ENCODE data around the gene MID1IP1. TPM values are rescaled to one million over a fixed set of nuclear protein-coding genes. Genes with fewer than 3 reads are reported as not detected.
A peak's percentile ranks its signal among the peaks of the same experiment; 100 is the strongest.

Gene MID1IP1
- total RNA-seq, 3 donors from 2014 or later (not counting 1 experiment from before 2014, with no cell fraction given), result 7.2 to 19.1 (median 14.4) TPM

DNA sequence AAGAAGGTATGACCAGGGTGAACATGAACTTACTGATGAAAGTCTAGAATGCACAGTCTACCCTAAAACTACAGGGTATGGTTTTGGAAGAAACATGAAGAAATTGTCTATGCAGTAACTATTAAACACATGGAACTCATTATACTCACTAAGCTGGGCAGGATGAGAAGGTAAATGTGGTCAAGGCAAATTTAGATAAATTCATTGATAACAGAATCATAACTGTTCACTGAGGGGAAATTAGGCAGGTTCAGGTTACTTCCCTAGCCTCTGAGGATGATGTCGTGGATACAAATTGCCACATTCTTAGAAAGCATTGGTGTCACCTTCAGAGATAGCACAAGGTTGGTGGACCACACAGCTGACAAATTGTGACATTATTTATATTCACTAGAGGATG lies 40.4 kb upstream of the MID1IP1 start:
- Histone ChIP-seq H3K36me3 (ENCODE audit: control insufficient read depth, insufficient read depth, low read length) (no peaks in the 10 kb centered on the region), H3K4me3 (ENCODE audit: low read length) (no peak overlapping the region), H3K9me3 (ENCODE audit: control insufficient read depth, insufficient read depth, low read length) (no peaks in the 10 kb centered on the region), H3K27ac (ENCODE audit: low read length) (no peak overlapping the region), H3K27me3 (ENCODE audit: control insufficient read depth, insufficient read depth, low read length) (no peaks in the 10 kb centered on the region), H3K4me1 (ENCODE audit: control insufficient read depth, insufficient read depth, low read length) (no peaks in the 10 kb centered on the region)
- H3K9me3 Mint-ChIP-seq, result no peaks in the 10 kb centered on the region
- ATAC-seq (no peak), DNase-seq (no peak)
- peaks cover 12 to 16% of the 10 kb centered on the region in 2 donors for H3K27me3 Mint-ChIP-seq (ENCODE audit: low read depth in 2 of 2)
- 83% methylated on average over 1 of the region's 1 CpG for WGBS (ENCODE audit: insufficient coverage)
- no peaks in the 10 kb centered on the region for H3K4me1 Mint-ChIP-seq
- no peak for TF ChIP-seq CTCF (IDR thresholded peaks at IDR 0.05)
- intact Hi-C loops (cut with micrococcal nuclease), result no loop called here
- H3K4me3 Mint-ChIP-seq, result no peak overlapping the region
- H3K36me3 Mint-ChIP-seq, result no peaks in the 10 kb centered on the region
- no peak overlapping the region for H3K27ac Mint-ChIP-seq

- Histone ChIP-seq H3K27me3 (ENCODE audit: control insufficient read depth, insufficient read depth, low read length) (no peaks in the 10 kb centered on the region), H3K27ac (ENCODE audit: low read length) (no peak overlapping the region), H3K4me1 (ENCODE audit: control insufficient read depth, insufficient read depth, low read length) (no peaks in the 10 kb centered on the region), H3K9me3 (ENCODE audit: control insufficient read depth, insufficient read depth, low read length) (no peaks in the 10 kb centered on the region), H3K36me3 (ENCODE audit: control insufficient read depth, insufficient read depth, low read length) (no peaks in the 10 kb centered on the region), H3K4me3 (ENCODE audit: low read length) (no peak overlapping the region)
- Mint-ChIP-seq H3K9me3 (no peaks in the 10 kb centered on the region), H3K36me3 (no peaks in the 10 kb centered on the region), H3K27ac (no peak overlapping the region), H3K4me3 (no peak overlapping the region), H3K27me3 (ENCODE audit: low read depth in 2 of 2) (peaks cover 4 to 12% of the 10 kb centered on the region in 2 donors), H3K4me1 (no peaks in the 10 kb centered on the region)
- ATAC-seq (no peak), DNase-seq (peak in 1 of 2 donors; percentile 54)
- TF ChIP-seq CTCF (IDR thresholded peaks at IDR 0.05), result peak; percentile 39
- 60% methylated on average over 1 of the region's 2 CpGs for WGBS (ENCODE audit: insufficient coverage)
- intact Hi-C loops (cut with micrococcal nuclease), result loop anchor here (5.0 kb wide), 2 partner anchors 219 to 379 kb away; no protein-coding TSS in a partner anchor
Measured at GRCh38 chrX:38768079-38768478, 33.2 kb upstream of the MID1IP1 start.

DNA sequence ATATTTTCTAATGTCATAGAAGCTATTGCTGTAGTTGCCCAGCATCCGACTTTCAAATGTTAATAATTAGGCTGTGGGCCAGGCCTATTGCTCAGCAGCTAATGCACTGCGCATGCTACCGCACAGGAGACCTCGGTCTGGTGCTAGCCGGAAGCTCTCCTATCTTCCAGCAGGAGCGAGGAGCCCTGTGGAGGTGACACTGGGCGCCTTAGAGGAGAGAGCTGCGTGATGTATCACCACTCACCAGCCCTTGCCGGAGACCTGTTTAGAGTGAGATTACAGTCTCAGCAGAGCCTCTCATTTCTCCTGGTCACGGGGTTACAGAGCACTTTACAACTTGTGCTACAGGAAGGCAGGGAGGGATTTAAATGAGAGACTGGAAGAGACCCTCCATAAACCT lies 31.1 kb upstream of the MID1IP1 start:
- Histone ChIP-seq H3K4me3 (ENCODE audit: low read length) (no peak overlapping the region), H3K36me3 (ENCODE audit: control insufficient read depth, insufficient read depth, low read length) (no peaks in the 10 kb centered on the region), H3K4me1 (ENCODE audit: control insufficient read depth, insufficient read depth, low read length) (no peaks in the 10 kb centered on the region), H3K27me3 (ENCODE audit: control insufficient read depth, insufficient read depth, low read length) (no peaks in the 10 kb centered on the region), H3K9me3 (ENCODE audit: control insufficient read depth, insufficient read depth, low read length) (no peaks in the 10 kb centered on the region), H3K27ac (ENCODE audit: low read length) (no peak overlapping the region)
- TF ChIP-seq CTCF (IDR thresholded peaks at IDR 0.05), result no peak
- Mint-ChIP-seq H3K4me1 (no peaks in the 10 kb centered on the region), H3K27me3 (ENCODE audit: low read depth in 2 of 2) (peaks cover 6 to 17% of the 10 kb centered on the region in 2 donors), H3K27ac (no peak overlapping the region), H3K36me3 (no peaks in the 10 kb centered on the region), H3K9me3 (no peaks in the 10 kb centered on the region), H3K4me3 (no peak overlapping the region)
- intact Hi-C loops (cut with micrococcal nuclease), result no loop called here
- ATAC-seq (no peak), DNase-seq (no peak)
- WGBS (ENCODE audit: insufficient coverage), result 96% methylated on average over 8 of the region's 10 CpGs

DNA sequence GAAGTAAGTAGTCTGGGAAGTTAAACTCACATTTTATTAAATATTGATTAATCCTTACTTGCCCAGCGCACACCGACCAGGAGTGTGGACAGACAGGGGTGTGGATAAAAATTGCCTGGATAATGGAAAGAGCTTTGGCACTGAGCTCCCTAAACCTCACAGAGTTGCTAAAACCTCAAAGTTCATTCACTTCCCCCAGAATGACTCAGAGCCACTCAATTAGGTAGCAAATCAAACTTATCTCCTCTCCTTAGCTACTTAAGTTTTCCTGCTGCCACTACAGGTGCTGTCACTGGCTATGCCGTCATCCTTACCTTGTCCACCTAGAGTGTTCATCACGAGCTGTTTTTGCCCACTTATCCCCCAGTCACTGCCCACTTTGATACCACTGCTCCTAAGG lies 27.0 kb upstream of the MID1IP1 start:
- H3K4me1 Mint-ChIP-seq, result no peaks in the 10 kb centered on the region
- ATAC-seq, result no peak
- no peaks in the 10 kb centered on the region for H3K36me3 Mint-ChIP-seq

More for the DNA sequence above, 27.0 kb upstream of the MID1IP1 start:
- H3K27ac ChIP-seq (ENCODE audit: low read length), result no peak overlapping the region
- DNase-seq, result no peak
- intact Hi-C loops (cut with micrococcal nuclease), result no loop called here
- Mint-ChIP-seq H3K4me3 (no peak overlapping the region), H3K27ac (no peak overlapping the region), H3K9me3 (no peaks in the 10 kb centered on the region), H3K27me3 (ENCODE audit: low read depth in 2 of 2) (peaks cover 20 to 45% of the 10 kb centered on the region in 2 donors)
- H3K36me3 ChIP-seq (ENCODE audit: control insufficient read depth, insufficient read depth, low read length), result no peaks in the 10 kb centered on the region
- H3K4me1 ChIP-seq (ENCODE audit: control insufficient read depth, insufficient read depth, low read length), result no peaks in the 10 kb centered on the region
- TF ChIP-seq CTCF (IDR thresholded peaks at IDR 0.05), result no peak
- no peaks in the 10 kb centered on the region for H3K27me3 ChIP-seq (ENCODE audit: control insufficient read depth, insufficient read depth, low read length)
- 10% methylated on average over 2 of the region's 4 CpGs for WGBS (ENCODE audit: insufficient coverage)
- no peaks in the 10 kb centered on the region for H3K9me3 ChIP-seq (ENCODE audit: control insufficient read depth, insufficient read depth, low read length)
- H3K4me3 ChIP-seq (ENCODE audit: low read length), result no peak overlapping the region
